Stimulated activated CD4-positive, alpha-beta T cell treated with anti-CD3 and anti-CD28 coated beads, Interleukin-4, amount 100 ng/mL, for 48 hours (primary cell): ENCODE data around the gene SYNPO.

Experiments
- DNase-seq, 2 donors: peaks; one replicate each; pipeline ENCODE4 v3.0.0-alpha.2; 2020; ENCODE audit warnings: low read depth in 2 of 2

SYNPO gene

GRCh38 chr5:150640311-150641005 lies at the start of gene SYNPO:
Gene SYNPO (plus strand): TSS chr5:150640660. CDS start chr5:150648276, 7,616 bp downstream.
- no peak for DNase-seq

- DNase-seq, result no peak
These were observed 49.3 kb upstream of the SYNPO start for GRCh38 chr5:150590979-150591695.

GRCh38 chr5:150593593-150593992 lies 46.9 kb upstream of the SYNPO start:
- no peak for DNase-seq

GRCh38 chr5:150593996-150594395 lies 46.5 kb upstream of the SYNPO start:
- no peak for DNase-seq

- no peak for DNase-seq
These were observed 44.9 kb upstream of the SYNPO start for GRCh38 chr5:150595466-150596031.

GRCh38 chr5:150596313-150596712 lies 44.1 kb upstream of the SYNPO start:
- DNase-seq, result no peak

- DNase-seq, result no peak
These were observed 43.6 kb upstream of the SYNPO start for GRCh38 chr5:150596826-150597225.

GRCh38 chr5:150598006-150598405 lies 42.5 kb upstream of the SYNPO start:
- DNase-seq, result no peak

- DNase-seq, result no peak
These were observed 41.6 kb upstream of the SYNPO start for GRCh38 chr5:150598821-150599273.

GRCh38 chr5:150599281-150599680 lies 41.2 kb upstream of the SYNPO start:
- no peak for DNase-seq

GRCh38 chr5:150599917-150600511 lies 40.4 kb upstream of the SYNPO start:
- no peak for DNase-seq

GRCh38 chr5:150600616-150601490 lies 39.6 kb upstream of the SYNPO start:
- DNase-seq, result no peak

GRCh38 chr5:150601491-150602345 lies 38.7 kb upstream of the SYNPO start:
- DNase-seq, result no peak

GRCh38 chr5:150603052-150603451 lies 37.4 kb upstream of the SYNPO start:
- no peak for DNase-seq

- no peak for DNase-seq
These were observed 37.0 kb upstream of the SYNPO start for GRCh38 chr5:150603491-150603890.

- no peak for DNase-seq
These were observed 36.5 kb upstream of the SYNPO start for GRCh38 chr5:150604010-150604409.

GRCh38 chr5:150604894-150605440 lies 35.5 kb upstream of the SYNPO start:
- DNase-seq, result no peak

- DNase-seq, result no peak
These were observed 34.9 kb upstream of the SYNPO start for GRCh38 chr5:150605546-150605945.

- no peak for DNase-seq
These were observed 34.0 kb upstream of the SYNPO start for GRCh38 chr5:150606476-150606875.

- no peak for DNase-seq
These were observed 33.4 kb upstream of the SYNPO start for GRCh38 chr5:150607105-150607504.
